Thymus (tissue), 11 donors: ENCODE measurements around the gene CCM2. TPM values are rescaled to one million over a fixed set of nuclear protein-coding genes. Genes with fewer than 3 reads are reported as not detected.

ENCODE experiments used
- DNase-seq, 9 donors: peaks; one replicate each; pipeline ENCODE4 v3.0.0-alpha.2; 2013; ENCODE audit warnings: low spot score in 9 of 9, low read depth in 6 of 9, missing footprints in 1 of 9
- H3K27ac ChIP-seq, 2 donors: one replicate each; pipeline ENCODE4 v1.5.1; 2013; ENCODE audit warnings: control low read depth in 1 of 2, low read depth in 1 of 2, low read length in 1 of 2, mild to moderate bottlenecking in 1 of 2, moderate library complexity in 1 of 2
- H3K27me3 ChIP-seq, 2 donors: one replicate each; pipeline ENCODE4 v1.5.1; 2013; ENCODE audit warnings: low read length in 1 of 2; ENCODE audit not compliant: control insufficient read depth in 2 of 2, insufficient read depth in 1 of 2
- H3K36me3 ChIP-seq, 2 donors: one replicate each; pipeline ENCODE4 v1.5.1; 2013; ENCODE audit warnings: low read length in 1 of 2, mild to moderate bottlenecking in 1 of 2, moderate library complexity in 1 of 2; ENCODE audit not compliant: control insufficient read depth in 2 of 2, insufficient read depth in 2 of 2
- H3K4me1 ChIP-seq, 2 donors: one replicate each; pipeline ENCODE4 v1.5.1; 2013; ENCODE audit warnings: low read length in 2 of 2; ENCODE audit not compliant: control insufficient read depth in 2 of 2, insufficient read depth in 2 of 2
- H3K4me3 ChIP-seq, 2 donors: one replicate each; pipeline ENCODE4 v1.5.1; 2013; ENCODE audit warnings: low read length in 2 of 2, control low read depth in 1 of 2, mild to moderate bottlenecking in 1 of 2
- H3K9me3 ChIP-seq, 2 donors: one replicate each; pipeline ENCODE4 v1.5.1; 2013; ENCODE audit warnings: low read length in 1 of 2, mild to moderate bottlenecking in 1 of 2; ENCODE audit not compliant: control insufficient read depth in 2 of 2, insufficient read depth in 1 of 2
- WGBS: extraction: QIAGEN DNeasy Blood & Tissue Kit; methylation state at CpG from one replicate; pipeline ENCODE4 v1.1.7; 2013; 5-methylcytosine and 5-hydroxymethylcytosine counted together
- polyA plus RNA-seq: library from polyadenylated mRNA; stranded (reverse); fragments of 200-250 nt; gene quantifications from one replicate; pipeline ENCODE4 v1.2.3, GENCODE V29; 2013
- total RNA-seq: library from RNA; stranded (reverse); fragments of 120-200 nt; gene quantifications from one replicate; pipeline ENCODE4 v1.2.4, GENCODE V29; 2013
- donor health status: healthy.

CCM2 gene
- total and polyA plus RNA-seq, 2 donors: 69.3 to 114 TPM

GRCh38 chr7:45088146-45088701, 88.2 kb downstream of the CCM2 start:
- DNase-seq: no peak
- Histone ChIP-seq H3K4me3 (no peak overlapping the region), H3K36me3 (no peaks in the 10 kb centered on the region), H3K4me1 (peaks cover 4 to 5% of the 10 kb centered on the region in 2 donors), H3K27ac (no peak overlapping the region), H3K27me3 (peaks cover 6 to 61% of the 10 kb centered on the region in 2 donors), H3K9me3 (no peaks in the 10 kb centered on the region)
- 70% methylated on average over 29 of the region's 29 CpGs for WGBS

GRCh38 chr7:45088821-45089340, 88.9 kb downstream of the CCM2 start, which contains the start of gene NACAD:
NACAD (minus strand) TSS chr7:45088969; CDS start chr7:45088894, 75 bp downstream.
- no peaks in the 10 kb centered on the region for H3K36me3 ChIP-seq
- 2% methylated on average over 50 of the region's 50 CpGs for WGBS
- peaks cover 4 to 5% of the 10 kb centered on the region in 2 donors for H3K4me1 ChIP-seq
- peaks cover 6 to 61% of the 10 kb centered on the region in 2 donors for H3K27me3 ChIP-seq
- no peak for DNase-seq
- H3K4me3 ChIP-seq: peak within 1 kb of the TSS; percentile 13 to 34
- H3K27ac ChIP-seq: no peak within 1 kb of the TSS
- H3K9me3 ChIP-seq: no peaks in the 10 kb centered on the region

GRCh38 chr7:45089341-45089891, 89.4 kb downstream of the CCM2 start:
- peak in 6 of 9 donors; percentile 9 to 60 (median 29) for DNase-seq
- WGBS: 8% methylated on average over 22 of the region's 22 CpGs
- Histone ChIP-seq H3K27ac (no peak overlapping the region), H3K27me3 (peaks cover 6 to 61% of the 10 kb centered on the region in 2 donors), H3K4me1 (peaks cover 4 to 5% of the 10 kb centered on the region in 2 donors), H3K36me3 (no peaks in the 10 kb centered on the region), H3K9me3 (no peaks in the 10 kb centered on the region), H3K4me3 (peak overlapping the region; percentile 13 to 34)

GRCh38 chr7:45092100-45092930, 92.3 kb downstream of the CCM2 start:
- no peak for DNase-seq
- Histone ChIP-seq H3K4me1 (peaks cover 4 to 5% of the 10 kb centered on the region in 2 donors), H3K27ac (no peak overlapping the region), H3K36me3 (no peaks in the 10 kb centered on the region), H3K4me3 (no peak overlapping the region), H3K27me3 (peaks cover 6 to 46% of the 10 kb centered on the region in 2 donors), H3K9me3 (no peaks in the 10 kb centered on the region)
- WGBS: 75% methylated on average over 7 of the region's 7 CpGs

GRCh38 chr7:45092931-45093235, 92.9 kb downstream of the CCM2 start:
- Histone ChIP-seq H3K27ac (no peak overlapping the region), H3K4me1 (peaks cover 4 to 5% of the 10 kb centered on the region in 2 donors), H3K36me3 (no peaks in the 10 kb centered on the region), H3K4me3 (no peak overlapping the region), H3K27me3 (peaks cover 6 to 41% of the 10 kb centered on the region in 2 donors), H3K9me3 (no peaks in the 10 kb centered on the region)
- DNase-seq: no peak
- WGBS: 87% methylated on average over 3 of the region's 3 CpGs

GRCh38 chr7:45098983-45099839, 99.2 kb downstream of the CCM2 start:
- H3K27ac ChIP-seq: no peak overlapping the region

GRCh38 chr7:45099891-45100760, 100.1 kb downstream of the CCM2 start:
- 98% methylated on average over 16 of the region's 16 CpGs for WGBS

More at GRCh38 chr7:45098983-45099839, 99.2 kb downstream of the CCM2 start:
- H3K4me3 ChIP-seq: no peak overlapping the region
- no peak for DNase-seq
- no peaks in the 10 kb centered on the region for H3K27me3 ChIP-seq
- H3K4me1 ChIP-seq: no peaks in the 10 kb centered on the region
- peaks cover 49 to 53% of the 10 kb centered on the region in 2 donors for H3K36me3 ChIP-seq
- whole genome bisulfite sequencing: 96% methylated on average over 10 of the region's 10 CpGs
- H3K9me3 ChIP-seq: no peaks in the 10 kb centered on the region

More at GRCh38 chr7:45099891-45100760, 100.1 kb downstream of the CCM2 start:
- Histone ChIP-seq H3K4me1 (no peaks in the 10 kb centered on the region), H3K27me3 (no peaks in the 10 kb centered on the region), H3K27ac (no peak overlapping the region), H3K9me3 (no peaks in the 10 kb centered on the region), H3K36me3 (peaks cover 58 to 62% of the 10 kb centered on the region in 2 donors), H3K4me3 (no peak overlapping the region)
- no peak for DNase-seq
